Astrocyte (in vitro differentiated cells and primary cell): ENCODE measurements around the gene GRIP1. TPM values are rescaled to one million over a fixed set of nuclear protein-coding genes. Genes with fewer than 3 reads are reported as not detected.

Source experiments
- DNase-seq: peaks from one replicate; pipeline ENCODE4 v3.0.0-alpha.2; 2010; ENCODE audit warnings: low read depth
- FAIRE-seq: peaks from 2 replicates; lab custom pipeline; 2011; peaks lifted over from hg19 to GRCh38; lab: Jason Lieb, UNC
- H2AFZ ChIP-seq: 2 replicates; pipeline ENCODE4 v1.6.0; 2012; ENCODE audit warnings: low read depth, low read length, inconsistent platforms
- H3K27ac ChIP-seq: 2 replicates; pipeline ENCODE4 v1.5.1; 2011; ENCODE audit warnings: low read depth, low read length, inconsistent platforms
- H3K27me3 ChIP-seq: 2 replicates; pipeline ENCODE4 v1.6.0; 2011; ENCODE audit warnings: low read length, inconsistent platforms; ENCODE audit not compliant: insufficient read depth
- H3K36me3 ChIP-seq: 2 replicates; pipeline ENCODE4 v1.5.1; 2011; ENCODE audit warnings: low read length, inconsistent platforms; ENCODE audit not compliant: insufficient read depth
- H3K4me1 ChIP-seq: 2 replicates; pipeline ENCODE4 v1.5.1; 2011; ENCODE audit warnings: low read length, inconsistent platforms; ENCODE audit not compliant: insufficient read depth
- H3K4me2 ChIP-seq: 2 replicates; pipeline ENCODE4 v1.6.0; 2012; ENCODE audit warnings: low read length, inconsistent platforms
- H3K4me3 ChIP-seq: 2 replicates; pipeline ENCODE4 v1.5.1; 2011; ENCODE audit warnings: low read depth, mild to moderate bottlenecking, low read length, inconsistent platforms; ENCODE audit not compliant: insufficient read depth
- H3K79me2 ChIP-seq: 2 replicates; pipeline ENCODE4 v1.6.0; 2012; ENCODE audit warnings: mild to moderate bottlenecking, low read length, inconsistent platforms; ENCODE audit not compliant: insufficient read depth
- H3K9ac ChIP-seq: 2 replicates; pipeline ENCODE4 v1.6.0; 2012; ENCODE audit warnings: mild to moderate bottlenecking, low read length, inconsistent platforms
- H3K9me3 ChIP-seq: 2 replicates; pipeline ENCODE4 v1.5.1; 2012; ENCODE audit warnings: low read depth, mild to moderate bottlenecking, low read length, inconsistent platforms; ENCODE audit not compliant: insufficient read depth
- H4K20me1 ChIP-seq: 2 replicates; pipeline ENCODE4 v1.6.0; 2012; ENCODE audit warnings: low read length, inconsistent platforms; ENCODE audit not compliant: insufficient read depth
- H3K27ac Mint-ChIP-seq: one replicate; pipeline ENCODE4 v1.8.0; 2021; ENCODE audit warnings: mild to moderate bottlenecking, mixed read lengths; ENCODE audit not compliant: unreplicated experiment
- H3K27me3 Mint-ChIP-seq: one replicate; pipeline ENCODE4 v1.8.0; 2021; ENCODE audit warnings: low read depth, mixed read lengths; ENCODE audit not compliant: unreplicated experiment
- H3K36me3 Mint-ChIP-seq: one replicate; pipeline ENCODE4 v1.8.0; 2021; ENCODE audit warnings: low read depth, mixed read lengths; ENCODE audit not compliant: unreplicated experiment
- H3K4me1 Mint-ChIP-seq: one replicate; pipeline ENCODE4 v1.8.0; 2021; ENCODE audit warnings: low read depth, mixed read lengths; ENCODE audit not compliant: unreplicated experiment
- H3K4me3 Mint-ChIP-seq: one replicate; pipeline ENCODE4 v1.8.0; 2021; ENCODE audit warnings: mild to moderate bottlenecking, moderate library complexity, mixed read lengths; ENCODE audit not compliant: unreplicated experiment
- H3K9me3 Mint-ChIP-seq: one replicate; pipeline ENCODE4 v1.8.0; 2021; ENCODE audit warnings: mild to moderate bottlenecking, mixed read lengths; ENCODE audit not compliant: unreplicated experiment
- CTCF ChIP-seq: IDR thresholded peaks from 2 replicates; pipeline ENCODE4 v1.5.1; 2011; ENCODE audit warnings: low read depth, mild to moderate bottlenecking, inconsistent platforms, low read length, moderate library complexity; ENCODE audit not compliant: insufficient read depth
- EZH2 ChIP-seq: IDR thresholded peaks from 2 replicates; pipeline ENCODE4 v1.6.1; 2012; ENCODE audit warnings: mild to moderate bottlenecking, low read length, inconsistent platforms; ENCODE audit not compliant: insufficient read depth
- total RNA-seq: library from RNA; stranded (reverse); gene quantifications from 2 replicates; pipeline ENCODE4 v1.2.1, GENCODE V29; 2021

The GRIP1 gene
- total RNA-seq, 1 donor from 2014 or later = 16.7 TPM

GRCh38 chr12:66555113-66555512 is 123.8 kb downstream of the GRIP1 start:
- Histone ChIP-seq H3K4me2 (no peak overlapping the region), H3K27me3 (no peaks in the 10 kb centered on the region), H3K79me2 (no peaks in the 10 kb centered on the region), H3K9ac (no peak overlapping the region), H3K9me3 (no peaks in the 10 kb centered on the region), H3K4me1 (no peaks in the 10 kb centered on the region), H2AFZ (no peak overlapping the region), H3K27ac (no peak overlapping the region), H4K20me1 (no peaks in the 10 kb centered on the region), H3K4me3 (no peak overlapping the region), H3K36me3 (no peaks in the 10 kb centered on the region)
- peaks cover 3% of the 10 kb centered on the region for H3K4me1 Mint-ChIP-seq
- TF ChIP-seq EZH2 = no peak
- no peak for TF ChIP-seq CTCF
- H3K4me3 Mint-ChIP-seq = no peak overlapping the region
- H3K9me3 Mint-ChIP-seq = peaks cover 2% of the 10 kb centered on the region
- H3K27me3 Mint-ChIP-seq = no peaks in the 10 kb centered on the region
- FAIRE-seq (no peak), DNase-seq (no peak)
- no peak overlapping the region for H3K27ac Mint-ChIP-seq
- H3K36me3 Mint-ChIP-seq = no peaks in the 10 kb centered on the region

GRCh38 chr12:66552716-66553115 is 126.2 kb downstream of the GRIP1 start:
- DNase-seq = peak; percentile 18
- Histone ChIP-seq H3K4me1 (no peaks in the 10 kb centered on the region), H2AFZ (no peak overlapping the region), H3K79me2 (no peaks in the 10 kb centered on the region), H3K9me3 (no peaks in the 10 kb centered on the region), H3K9ac (no peak overlapping the region), H4K20me1 (no peaks in the 10 kb centered on the region), H3K27me3 (no peaks in the 10 kb centered on the region), H3K4me3 (no peak overlapping the region), H3K4me2 (no peak overlapping the region), H3K36me3 (no peaks in the 10 kb centered on the region), H3K27ac (no peak overlapping the region)
- Mint-ChIP-seq H3K9me3 (peaks cover 2% of the 10 kb centered on the region), H3K4me3 (no peak overlapping the region), H3K4me1 (peaks cover 3% of the 10 kb centered on the region), H3K27me3 (no peaks in the 10 kb centered on the region), H3K36me3 (no peaks in the 10 kb centered on the region), H3K27ac (no peak overlapping the region)
- TF ChIP-seq EZH2 (no peak), CTCF (no peak)
- FAIRE-seq = no peak

- no peaks in the 10 kb centered on the region for H3K36me3 Mint-ChIP-seq
- H3K4me3 ChIP-seq = no peak overlapping the region
- no peak overlapping the region for H3K4me3 Mint-ChIP-seq
- H3K79me2 ChIP-seq = no peaks in the 10 kb centered on the region
- no peaks in the 10 kb centered on the region for H4K20me1 ChIP-seq
- H3K27ac ChIP-seq = no peak overlapping the region
- H2AFZ ChIP-seq = no peak overlapping the region
- TF ChIP-seq EZH2 (no peak), CTCF (no peak)
- no peaks in the 10 kb centered on the region for H3K9me3 ChIP-seq
- no peaks in the 10 kb centered on the region for H3K27me3 Mint-ChIP-seq
- DNase-seq (no peak), FAIRE-seq (no peak)
- H3K4me1 ChIP-seq = no peaks in the 10 kb centered on the region
- peaks cover 3% of the 10 kb centered on the region for H3K4me1 Mint-ChIP-seq
- no peak overlapping the region for H3K27ac Mint-ChIP-seq
- no peaks in the 10 kb centered on the region for H3K27me3 ChIP-seq
- H3K36me3 ChIP-seq = no peaks in the 10 kb centered on the region
- no peak overlapping the region for H3K9ac ChIP-seq
- H3K9me3 Mint-ChIP-seq = peaks cover 2% of the 10 kb centered on the region
- H3K4me2 ChIP-seq = no peak overlapping the region
Measured at GRCh38 chr12:66550626-66551025, 128.2 kb downstream of the GRIP1 start.
